Jurkat, Clone E6-1 (cell line): ENCODE data around the gene CACNB4.
"Not testable (repeated sequence)": the region's sequence is repeated elsewhere in the genome, so short reads cannot be mapped to it uniquely, and the experiment has no call there.

Experiments
- DNase-seq: peaks from one replicate; pipeline ENCODE4 v3.0.0-alpha.2; 2011; ENCODE audit warnings: low read depth, low spot score
- H3K4me3 ChIP-seq: 2 replicates; pipeline ENCODE4 v1.5.1; 2011; ENCODE audit warnings: mild to moderate bottlenecking, low read length, control low read depth, moderate library complexity

CACNB4 gene

DNA sequence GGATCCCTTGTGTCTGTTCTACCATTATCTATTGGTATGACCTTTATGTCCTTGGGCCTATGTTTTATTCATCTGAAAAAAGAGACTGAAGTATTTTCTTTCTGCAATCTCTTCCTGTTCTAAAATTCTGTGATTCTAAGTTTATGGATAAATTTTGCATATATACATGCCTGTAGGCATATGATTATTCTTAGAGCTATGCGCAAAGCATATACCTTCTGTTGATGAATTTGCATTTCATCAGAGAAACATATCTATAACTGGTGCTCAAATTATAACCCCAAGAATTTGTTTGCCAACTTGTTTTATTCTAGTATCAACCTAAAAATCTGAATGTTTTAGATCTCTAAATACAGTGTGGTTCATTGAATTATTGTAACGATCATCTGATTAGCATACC, 6.7 kb downstream of the CACNB4 start:
- no peak for DNase-seq
- no peak overlapping the region for H3K4me3 ChIP-seq

DNA sequence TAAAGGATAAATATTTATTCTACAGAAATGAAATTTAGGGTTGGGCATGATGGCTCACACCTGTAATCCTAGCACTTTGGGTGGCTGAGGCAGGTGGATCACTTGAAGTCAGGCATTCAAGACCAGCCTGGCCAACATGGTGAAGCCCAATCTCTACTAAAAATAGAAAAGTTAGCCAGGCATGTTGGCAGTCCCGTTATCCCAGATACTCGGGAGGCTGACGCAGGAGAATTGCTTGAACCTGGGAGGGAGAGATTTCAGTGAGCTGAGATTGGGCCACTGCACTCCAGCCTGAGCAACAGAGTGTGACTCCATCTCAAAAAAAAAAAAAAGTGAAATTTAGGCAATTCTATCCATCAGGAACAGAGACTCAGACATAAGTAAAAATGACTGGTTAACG, 8.1 kb downstream of the CACNB4 start:
- not testable (repeated sequence) for DNase-seq, H3K4me3 ChIP-seq

DNA sequence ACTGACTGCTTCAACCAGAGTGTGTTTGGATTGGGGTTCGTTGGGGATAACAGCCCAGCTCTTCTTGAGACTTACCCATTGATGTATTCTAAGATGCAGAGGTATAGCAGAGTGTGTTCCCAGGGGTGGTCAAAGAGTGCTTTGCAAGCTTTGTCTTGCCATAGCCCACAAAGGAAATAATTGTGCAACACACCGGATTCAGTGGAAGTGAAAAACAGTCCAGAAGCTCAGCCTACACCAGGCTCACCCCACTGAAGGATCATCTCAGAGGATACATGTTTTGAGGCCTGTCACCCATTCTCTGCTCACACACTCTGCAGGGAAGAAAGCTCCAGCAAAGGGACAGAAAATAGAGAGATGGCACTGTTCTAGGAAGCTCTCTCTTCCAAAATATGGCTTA, 9.6 kb downstream of the CACNB4 start:
- DNase-seq = no peak
- H3K4me3 ChIP-seq = no peak overlapping the region

- H3K4me3 ChIP-seq = no peak overlapping the region
- DNase-seq = no peak
These were observed 10.8 kb downstream of the CACNB4 start for GRCh38 chr2:152088006-152088405.

DNA sequence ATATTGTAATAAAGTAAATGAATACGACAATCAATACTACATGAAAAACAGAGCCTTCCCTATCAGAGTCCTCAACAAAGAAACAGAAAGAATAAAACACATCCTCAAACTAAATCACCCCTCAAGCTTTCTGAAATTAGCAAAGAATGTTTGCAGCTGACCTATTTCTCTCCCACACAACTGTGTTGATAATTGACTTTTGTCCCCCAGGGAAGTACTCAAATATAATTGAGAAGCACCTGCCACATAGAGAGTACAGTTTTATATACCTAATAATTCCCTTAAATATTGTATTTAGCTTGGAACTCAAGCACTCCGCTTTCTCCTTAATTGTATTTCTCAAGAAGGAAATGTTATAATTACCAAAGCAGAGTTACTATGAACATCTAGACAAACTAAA, 12.6 kb downstream of the CACNB4 start:
- no peak overlapping the region for H3K4me3 ChIP-seq
- no peak for DNase-seq

DNA sequence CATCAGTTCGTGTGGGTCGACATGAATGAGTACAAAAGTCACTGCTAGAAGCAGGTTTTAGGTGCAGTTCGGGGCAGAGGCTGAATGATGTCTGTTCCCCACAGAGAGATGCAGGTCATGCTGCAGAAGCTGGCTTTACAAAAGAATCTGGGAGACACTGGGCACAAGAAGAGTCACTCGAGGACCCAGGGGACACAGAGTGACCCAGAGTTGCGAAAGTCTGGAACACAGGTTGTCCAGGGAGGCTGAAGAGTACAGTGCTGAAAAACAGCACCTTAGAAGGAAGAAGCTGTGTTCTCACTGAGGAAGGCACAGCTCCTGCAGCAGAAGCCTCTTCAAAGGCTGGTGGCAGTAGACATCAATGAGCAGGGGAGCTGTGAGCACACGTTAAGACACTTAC, 14.8 kb downstream of the CACNB4 start:
- no peak for DNase-seq

GRCh38 chr2:152083202-152083875, 15.5 kb downstream of the CACNB4 start:
- H3K4me3 ChIP-seq = no peak overlapping the region
- no peak for DNase-seq

More for the DNA sequence above, 14.8 kb downstream of the CACNB4 start:
- no peak overlapping the region for H3K4me3 ChIP-seq

DNA sequence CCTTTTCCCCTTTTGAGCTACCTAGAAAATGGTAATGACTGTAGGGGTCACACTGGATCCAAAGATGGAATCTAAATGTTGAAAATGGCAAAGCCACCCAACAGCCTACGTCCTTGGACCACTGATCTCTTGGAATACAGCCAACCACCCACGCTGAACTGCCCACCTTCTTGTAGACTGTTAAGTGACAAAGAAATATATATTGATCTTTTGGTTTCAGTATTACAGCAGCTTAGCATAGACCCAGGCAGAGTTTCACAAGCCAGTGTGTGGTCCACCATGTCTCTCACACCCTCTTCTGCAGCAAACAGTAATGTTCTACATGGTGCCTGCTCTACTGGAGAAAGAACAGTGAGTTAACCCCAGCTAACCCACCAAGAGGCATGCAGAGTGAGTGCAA, 20.2 kb downstream of the CACNB4 start:
- no peak for DNase-seq

DNA sequence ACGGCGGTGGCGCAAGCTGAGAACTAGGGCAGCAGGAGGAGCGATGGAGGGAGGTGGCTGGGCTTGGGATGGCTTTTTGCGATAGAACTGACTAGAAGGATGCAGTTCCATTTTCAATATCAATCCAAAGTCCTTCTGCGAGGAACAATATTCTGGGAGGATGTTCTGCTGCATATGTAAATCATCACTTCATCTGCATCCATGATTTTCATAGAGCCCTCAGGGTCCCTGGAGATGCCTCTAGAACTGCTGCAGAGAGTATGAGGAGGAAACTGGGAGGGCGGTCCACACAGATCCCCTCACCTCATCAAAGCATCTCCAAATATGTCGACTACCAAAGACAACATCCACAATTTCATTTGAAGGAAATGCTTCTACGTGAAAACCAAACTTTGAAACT, 20.8 kb downstream of the CACNB4 start:
- H3K4me3 ChIP-seq = no peak overlapping the region
- DNase-seq = no peak

More for the DNA sequence above, 20.2 kb downstream of the CACNB4 start:
- H3K4me3 ChIP-seq = no peak overlapping the region

DNA sequence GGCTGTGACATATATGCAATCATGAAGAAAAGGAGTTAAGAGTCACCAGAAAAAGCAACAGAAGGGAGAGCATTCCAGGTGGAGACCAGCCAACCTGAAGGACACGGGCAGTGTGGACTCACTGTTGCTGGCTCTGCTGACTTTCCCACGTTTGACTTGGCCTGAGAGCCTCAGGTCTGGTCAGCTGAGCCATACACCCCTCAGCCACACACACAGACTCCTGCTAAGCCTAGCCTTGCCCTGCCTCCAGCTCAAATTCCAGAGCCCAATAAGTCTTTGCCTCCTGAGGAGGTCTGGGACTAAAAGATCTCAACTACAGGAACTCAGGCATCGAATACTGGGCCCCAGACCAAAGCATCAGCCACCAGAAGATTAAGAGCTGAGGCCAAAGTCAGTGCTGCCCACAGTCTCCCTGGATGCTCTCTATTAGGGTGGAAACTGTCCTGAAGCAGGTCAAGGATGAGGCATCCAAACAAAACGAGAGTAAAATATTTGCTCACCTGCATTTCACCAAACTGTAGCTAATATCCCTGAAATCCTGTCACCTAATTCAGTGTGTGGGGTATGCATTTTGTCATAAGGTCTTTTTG, 23.3 kb downstream of the CACNB4 start:
- no peak overlapping the region for H3K4me3 ChIP-seq
- no peak for DNase-seq

DNA sequence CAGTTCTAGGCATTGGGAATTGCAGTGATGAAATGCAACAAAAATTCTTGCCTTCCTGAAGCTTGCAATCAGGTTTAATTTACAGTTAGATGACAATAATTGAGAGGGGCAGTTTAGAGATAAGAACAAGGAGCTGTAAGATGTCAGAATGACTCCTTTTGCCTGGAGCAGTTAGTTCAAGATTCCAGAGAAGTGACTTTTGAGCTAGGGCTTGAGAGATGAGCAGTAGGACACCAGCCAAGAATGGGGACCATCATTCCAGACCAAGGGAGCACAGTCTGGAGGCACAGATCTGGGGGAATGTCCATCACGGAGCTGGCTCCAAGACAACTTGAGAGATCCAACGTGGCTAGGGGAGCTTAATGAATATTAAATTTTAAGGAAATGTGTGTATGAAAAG, 26.8 kb downstream of the CACNB4 start:
- no peak overlapping the region for H3K4me3 ChIP-seq
- no peak for DNase-seq

- H3K4me3 ChIP-seq = no peak overlapping the region
- no peak for DNase-seq
These were observed 27.3 kb downstream of the CACNB4 start for GRCh38 chr2:152071518-152071917.

DNA sequence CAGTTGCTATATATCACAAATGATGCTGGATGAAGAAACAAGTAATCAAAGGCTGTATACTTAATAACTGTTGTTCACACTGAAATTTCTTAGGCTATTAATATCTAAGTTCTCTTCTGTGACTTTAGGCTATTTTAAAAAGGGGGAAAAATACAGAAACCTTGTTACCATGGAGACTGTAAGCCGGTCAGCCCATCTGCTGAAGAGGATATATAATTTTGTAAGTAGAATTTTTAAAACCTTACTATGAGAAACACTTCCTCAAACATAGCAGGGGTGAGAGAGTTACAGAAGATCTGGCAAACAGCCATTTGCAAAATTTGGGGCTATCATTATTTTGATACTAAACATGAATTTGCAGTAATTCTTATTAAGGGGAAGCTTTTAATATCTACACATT, 27.8 kb downstream of the CACNB4 start:
- H3K4me3 ChIP-seq = no peak overlapping the region
- no peak for DNase-seq

DNA sequence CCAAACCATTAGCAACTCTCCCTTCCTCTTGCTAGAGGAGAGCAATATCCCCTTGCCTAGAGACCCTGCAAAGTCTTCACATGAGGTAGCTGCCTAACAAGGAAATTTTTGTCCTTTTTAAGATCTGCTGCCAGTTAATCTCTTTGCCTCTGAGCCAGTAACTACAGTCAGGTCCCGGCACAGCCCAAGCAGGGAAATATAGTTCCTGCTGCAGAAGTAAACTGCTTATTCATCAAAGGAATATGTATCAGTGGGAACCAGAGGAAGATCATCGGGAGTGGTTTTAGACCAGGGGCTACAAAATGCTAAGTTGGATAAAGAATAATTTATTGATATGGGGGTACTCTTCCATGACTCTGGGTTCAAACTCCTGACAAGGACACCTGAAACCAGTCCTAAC, 30.6 kb downstream of the CACNB4 start:
- no peak overlapping the region for H3K4me3 ChIP-seq

DNA sequence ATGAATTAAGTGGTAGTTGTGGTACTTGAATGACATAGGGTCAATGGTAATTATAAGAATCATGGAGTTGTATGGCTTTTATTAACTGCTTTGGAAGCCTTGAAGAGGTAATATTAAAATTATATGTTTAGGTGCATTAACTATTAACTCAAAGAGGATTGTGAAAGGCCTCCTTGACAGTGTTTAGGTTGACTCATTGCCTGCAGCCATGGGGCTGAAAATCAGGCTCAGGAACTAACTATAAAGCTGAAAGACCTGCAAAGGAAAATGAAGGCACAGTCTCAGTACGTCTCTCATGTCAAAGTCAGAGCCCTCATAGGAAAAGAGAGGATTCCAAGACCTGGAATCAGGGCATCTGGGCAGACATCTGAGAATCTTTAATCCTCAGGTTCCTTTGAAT, 31.0 kb downstream of the CACNB4 start:
- no peak overlapping the region for H3K4me3 ChIP-seq
- DNase-seq = no peak

More for the DNA sequence above, 30.6 kb downstream of the CACNB4 start:
- DNase-seq = no peak

GRCh38 chr2:152065945-152066344, 32.9 kb downstream of the CACNB4 start:
- H3K4me3 ChIP-seq = no peak overlapping the region
- DNase-seq = no peak

DNA sequence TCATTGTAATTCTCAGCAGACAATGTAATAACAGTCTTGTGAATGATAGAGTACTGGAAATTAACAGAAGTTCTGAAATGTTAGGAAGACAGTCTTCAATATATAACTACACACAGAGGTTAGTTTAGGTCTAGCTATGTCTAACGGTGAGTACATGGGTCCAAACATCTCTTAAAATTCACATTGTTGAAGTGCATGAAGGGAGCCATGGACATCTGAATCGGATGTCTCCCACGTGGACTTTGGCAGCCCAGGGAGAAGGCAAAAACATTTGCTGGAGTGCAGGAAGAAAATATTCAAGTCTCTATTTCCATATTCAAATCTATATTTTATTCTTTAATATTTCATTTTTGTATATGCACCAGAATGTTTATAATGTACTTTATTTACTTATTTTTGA, 34.8 kb downstream of the CACNB4 start:
- DNase-seq = no peak

GRCh38 chr2:152063325-152063924, 35.4 kb downstream of the CACNB4 start:
- no peak overlapping the region for H3K4me3 ChIP-seq
- DNase-seq = no peak

More for the DNA sequence above, 34.8 kb downstream of the CACNB4 start:
- H3K4me3 ChIP-seq = no peak overlapping the region

DNA sequence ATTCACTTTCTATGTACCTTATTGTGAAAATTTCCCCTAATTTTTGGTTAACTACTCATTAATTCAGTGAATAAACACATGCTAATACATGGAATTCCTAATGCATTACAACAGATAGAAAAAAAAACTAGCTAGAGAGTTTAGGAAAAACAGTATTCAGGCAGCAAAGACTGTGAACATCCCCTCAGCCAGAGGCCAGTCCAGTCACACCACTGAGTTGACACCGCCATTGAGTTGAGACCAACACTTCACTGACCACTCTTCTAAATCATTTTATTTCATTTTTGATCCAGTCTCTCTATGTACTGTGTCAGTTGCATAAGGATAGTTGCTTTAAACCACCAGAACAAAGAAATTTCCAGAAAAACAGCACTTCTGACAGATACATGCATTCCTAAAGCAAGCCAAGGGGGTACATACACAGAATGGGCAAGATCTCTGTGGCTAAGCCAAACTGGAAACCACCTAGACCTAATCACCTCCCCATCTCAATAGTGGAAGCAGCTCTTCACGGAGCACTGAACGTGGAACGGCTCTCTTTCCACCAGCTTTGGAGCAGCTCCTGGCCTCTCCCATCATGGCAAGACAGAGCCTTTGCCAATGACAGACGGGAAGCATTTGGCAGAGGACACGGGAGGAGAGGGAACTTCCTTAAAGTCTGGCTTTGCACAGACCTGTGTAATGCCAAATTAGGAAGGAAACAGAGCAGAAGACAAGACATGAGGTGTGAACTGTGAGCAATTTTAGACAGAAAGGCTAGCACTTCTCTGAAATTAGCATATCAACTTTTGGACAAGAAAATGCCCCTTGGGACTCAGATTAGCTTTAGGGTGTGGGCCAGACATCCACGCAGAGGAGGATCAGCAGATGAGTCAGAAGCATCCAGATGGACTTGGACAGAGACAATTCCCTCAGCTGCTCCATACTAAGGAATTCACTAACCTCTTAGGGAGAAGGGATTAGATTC, 36.4 kb downstream of the CACNB4 start:
- DNase-seq = no peak
- H3K4me3 ChIP-seq = no peak overlapping the region

- DNase-seq = no peak
These were observed 37.5 kb downstream of the CACNB4 start for GRCh38 chr2:152061383-152061782.

More at GRCh38 chr2:152061383-152061782, 37.5 kb downstream of the CACNB4 start:
- H3K4me3 ChIP-seq = no peak overlapping the region
